SW 1271 (cell line): ENCODE data around the gene PPM1H.
"Not testable (repeated sequence)": the region's sequence is repeated elsewhere in the genome, so short reads cannot be mapped to it uniquely, and the experiment has no call there.

Experiments
- DNase-seq, 2 experiments: peaks; one replicate each; lab custom pipeline; 2025; lab: John Stamatoyannopoulos, UW

The PPM1H gene

GRCh38 chr12:62767496-62767895 is 167.5 kb downstream of the PPM1H start:
- DNase-seq = peak in 1 of 2 experiments; percentile 20

GRCh38 chr12:62766496-62766895 is 168.5 kb downstream of the PPM1H start:
- no peak for DNase-seq

GRCh38 chr12:62763861-62764645 is 170.9 kb downstream of the PPM1H start:
- DNase-seq = no peak

- DNase-seq = no peak
These were observed 171.6 kb downstream of the PPM1H start for GRCh38 chr12:62763312-62763711.

GRCh38 chr12:62762645-62763044 is 172.3 kb downstream of the PPM1H start:
- DNase-seq = no peak

GRCh38 chr12:62761658-62762057 is 173.3 kb downstream of the PPM1H start:
- DNase-seq = no peak

GRCh38 chr12:62760779-62761178 is 174.2 kb downstream of the PPM1H start:
- DNase-seq = no peak

- not testable (repeated sequence) for DNase-seq
These were observed 174.6 kb downstream of the PPM1H start for GRCh38 chr12:62760341-62760740.

GRCh38 chr12:62758216-62758615 is 176.7 kb downstream of the PPM1H start:
- no peak for DNase-seq

GRCh38 chr12:62757048-62757447 is 177.9 kb downstream of the PPM1H start:
- DNase-seq = no peak

GRCh38 chr12:62754706-62755105 is 180.2 kb downstream of the PPM1H start:
- DNase-seq = no peak

GRCh38 chr12:62751810-62752155 is 183.2 kb downstream of the PPM1H start:
- DNase-seq = no peak

GRCh38 chr12:62750941-62751809 is 183.8 kb downstream of the PPM1H start:
- no peak for DNase-seq

GRCh38 chr12:62749586-62749985 is 185.4 kb downstream of the PPM1H start:
- DNase-seq = no peak

GRCh38 chr12:62748941-62749468 is 185.9 kb downstream of the PPM1H start:
- DNase-seq = no peak

GRCh38 chr12:62744551-62744950 is 190.4 kb downstream of the PPM1H start:
- no peak for DNase-seq

- no peak for DNase-seq
These were observed 195.5 kb downstream of the PPM1H start for GRCh38 chr12:62739266-62740015.

GRCh38 chr12:62738616-62739015 is 196.3 kb downstream of the PPM1H start:
- no peak for DNase-seq

- DNase-seq = no peak
These were observed 196.8 kb downstream of the PPM1H start for GRCh38 chr12:62738105-62738504.

- no peak for DNase-seq
These were observed 197.3 kb downstream of the PPM1H start for GRCh38 chr12:62737615-62738014.

GRCh38 chr12:62737188-62737587 is 197.8 kb downstream of the PPM1H start:
- no peak for DNase-seq

- DNase-seq = no peak
These were observed 198.4 kb downstream of the PPM1H start for GRCh38 chr12:62736596-62736995.
